ENCODE results near the gene PDLIM5. TPM values are rescaled to one million over a fixed set of nuclear protein-coding genes. Genes with fewer than 3 reads are reported as not detected.

Gene PDLIM5
- total RNA-seq, 1 donor from 2014 or later: 137 TPM

DNA sequence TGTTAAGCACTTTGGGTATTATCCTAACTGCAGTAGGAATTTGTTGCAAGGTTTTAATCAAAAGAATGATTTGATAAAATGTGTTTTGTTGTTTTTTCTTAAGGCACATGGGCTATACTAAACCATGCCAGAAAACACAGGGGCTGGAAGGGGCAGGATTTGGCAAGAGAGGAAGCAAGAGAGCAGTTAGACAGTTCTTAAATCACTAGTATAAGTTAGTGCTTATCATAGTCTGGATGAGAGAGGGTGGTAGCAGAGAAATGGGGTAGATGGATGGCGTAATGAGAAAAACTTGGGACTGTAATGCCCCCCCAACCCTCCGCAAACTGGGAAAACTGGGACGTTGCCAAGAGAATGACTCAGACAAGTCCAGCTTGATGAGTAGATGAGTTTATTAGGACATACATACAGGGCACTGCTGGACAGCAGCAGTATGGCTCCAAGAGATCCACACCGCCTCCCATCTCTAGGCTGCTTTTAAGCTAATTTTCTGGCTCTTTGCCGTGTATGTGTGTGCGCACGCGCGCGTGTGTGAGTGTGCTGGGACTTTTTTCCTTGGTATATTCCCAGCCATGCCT is 151.5 kb downstream of the PDLIM5 start:
- Histone ChIP-seq H3K27ac (no peak overlapping the region), H3K4me1 (no peaks in the 10 kb centered on the region), H3K36me3 (no peaks in the 10 kb centered on the region), H3K9me3 (no peaks in the 10 kb centered on the region), H3K27me3 (no peaks in the 10 kb centered on the region), H3K4me3 (no peak overlapping the region)
- intact Hi-C loops (cut with DNase I): no loop called here
- no peak for TF ChIP-seq POLR2AphosphoS5 (IDR thresholded peaks at IDR 0.05; ENCODE audit: insufficient read depth in 1 of 2, low read depth in 1 of 2)
- TF ChIP-seq, protein P1, sequence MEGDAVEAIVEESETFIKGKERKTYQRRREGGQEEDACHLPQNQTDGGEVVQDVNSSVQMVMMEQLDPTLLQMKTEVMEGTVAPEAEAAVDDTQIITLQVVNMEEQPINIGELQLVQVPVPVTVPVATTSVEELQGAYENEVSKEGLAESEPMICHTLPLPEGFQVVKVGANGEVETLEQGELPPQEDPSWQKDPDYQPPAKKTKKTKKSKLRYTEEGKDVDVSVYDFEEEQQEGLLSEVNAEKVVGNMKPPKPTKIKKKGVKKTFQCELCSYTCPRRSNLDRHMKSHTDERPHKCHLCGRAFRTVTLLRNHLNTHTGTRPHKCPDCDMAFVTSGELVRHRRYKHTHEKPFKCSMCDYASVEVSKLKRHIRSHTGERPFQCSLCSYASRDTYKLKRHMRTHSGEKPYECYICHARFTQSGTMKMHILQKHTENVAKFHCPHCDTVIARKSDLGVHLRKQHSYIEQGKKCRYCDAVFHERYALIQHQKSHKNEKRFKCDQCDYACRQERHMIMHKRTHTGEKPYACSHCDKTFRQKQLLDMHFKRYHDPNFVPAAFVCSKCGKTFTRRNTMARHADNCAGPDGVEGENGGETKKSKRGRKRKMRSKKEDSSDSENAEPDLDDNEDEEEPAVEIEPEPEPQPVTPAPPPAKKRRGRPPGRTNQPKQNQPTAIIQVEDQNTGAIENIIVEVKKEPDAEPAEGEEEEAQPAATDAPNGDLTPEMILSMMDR (IDR thresholded peaks at IDR 0.05): no peak
- no peak for TF ChIP-seq POLR2A (IDR thresholded peaks at IDR 0.05)
- no peak for DNase-seq (ENCODE audit: extremely low spot score in 2 of 2)

DNA sequence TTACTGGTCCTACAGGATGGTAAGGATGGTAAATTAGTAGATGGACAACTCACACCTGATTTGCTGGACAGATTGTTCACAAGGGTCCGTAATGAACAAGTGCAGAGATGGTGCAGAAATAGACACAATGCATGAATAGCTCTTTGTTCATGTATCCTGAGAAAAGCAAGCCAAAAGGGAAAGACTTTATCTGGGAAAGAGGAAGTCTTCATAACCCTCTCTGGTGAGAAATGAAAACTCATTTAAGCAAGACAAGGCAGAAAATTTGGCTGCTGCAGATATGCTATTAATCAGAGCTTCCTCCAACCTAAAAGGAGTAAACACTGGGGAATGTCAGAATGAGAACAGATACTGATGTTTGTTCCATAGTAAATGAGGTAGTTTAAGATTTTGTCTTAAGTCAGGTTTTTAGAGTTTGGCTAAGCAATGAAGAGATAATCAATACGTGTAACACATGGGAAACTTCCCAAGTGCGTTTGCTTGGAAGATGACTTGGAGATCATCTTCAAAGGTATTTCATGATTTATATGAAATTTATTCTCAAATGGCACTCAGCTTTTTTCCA is 153.6 kb downstream of the PDLIM5 start:
- TF ChIP-seq, protein P1 (IDR thresholded peaks at IDR 0.05): no peak
- TF ChIP-seq POLR2A (IDR thresholded peaks at IDR 0.05) (no peak), POLR2AphosphoS5 (IDR thresholded peaks at IDR 0.05; ENCODE audit: insufficient read depth in 1 of 2, low read depth in 1 of 2) (no peak)
- DNase-seq (ENCODE audit: extremely low spot score in 2 of 2): no peak
- Histone ChIP-seq H3K4me3 (no peak overlapping the region), H3K27ac (no peak overlapping the region), H3K36me3 (no peaks in the 10 kb centered on the region), H3K4me1 (no peaks in the 10 kb centered on the region), H3K9me3 (no peaks in the 10 kb centered on the region), H3K27me3 (no peaks in the 10 kb centered on the region)
- intact Hi-C loops (cut with DNase I): no loop called here

DNA sequence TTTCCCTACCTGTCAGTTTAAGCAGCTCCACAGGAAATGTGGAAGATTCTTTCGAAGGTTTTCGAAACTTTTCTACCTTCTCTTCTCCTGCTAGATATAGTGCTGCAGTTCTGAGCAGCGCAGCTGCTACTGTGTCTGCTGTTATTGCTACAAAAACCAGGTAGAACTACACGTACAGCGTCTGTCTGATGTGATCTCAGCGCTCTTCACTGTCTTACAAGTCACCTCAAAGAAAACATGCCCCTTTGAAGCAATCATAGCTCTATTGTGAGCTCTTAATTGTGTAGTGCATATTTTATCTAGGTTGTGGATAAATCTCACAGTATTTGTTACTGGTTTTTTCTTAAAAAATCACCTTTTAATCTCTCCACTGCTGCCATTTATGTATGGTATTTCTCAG is 158.4 kb downstream of the PDLIM5 start:
- H3K36me3 ChIP-seq: no peaks in the 10 kb centered on the region
- no peaks in the 10 kb centered on the region for H3K4me1 ChIP-seq
- H3K27ac ChIP-seq: no peak overlapping the region
- H3K4me3 ChIP-seq: no peak overlapping the region
- H3K27me3 ChIP-seq: no peaks in the 10 kb centered on the region
- DNase-seq (ENCODE audit: extremely low spot score in 2 of 2): no peak
- H3K9me3 ChIP-seq: no peaks in the 10 kb centered on the region
- intact Hi-C loops (cut with DNase I): no loop called here
- TF ChIP-seq POLR2A (IDR thresholded peaks at IDR 0.05) (no peak), POLR2AphosphoS5 (IDR thresholded peaks at IDR 0.05; ENCODE audit: insufficient read depth in 1 of 2, low read depth in 1 of 2) (no peak)
- TF ChIP-seq, protein P1 (IDR thresholded peaks at IDR 0.05): no peak

DNA sequence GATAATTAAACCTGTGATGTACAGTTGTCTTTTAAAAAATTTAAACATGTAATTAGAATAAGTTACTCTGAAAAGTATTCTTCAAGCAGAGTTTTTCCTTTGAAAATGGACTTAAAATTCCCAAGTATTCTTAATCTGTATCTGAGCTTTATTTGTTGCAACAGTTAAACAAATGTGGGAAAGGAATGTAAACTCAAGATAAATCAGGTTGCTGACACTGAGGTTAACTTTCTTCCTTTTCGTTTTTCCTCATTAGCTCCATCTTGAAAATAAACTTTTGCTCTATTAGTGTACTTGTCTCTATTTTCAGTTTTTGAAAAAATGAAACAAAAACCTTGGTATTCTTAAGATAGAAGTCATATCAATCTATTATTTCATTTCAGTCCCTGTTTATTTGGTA is 161.5 kb downstream of the PDLIM5 start:
- no peaks in the 10 kb centered on the region for H3K4me1 ChIP-seq
- H3K36me3 ChIP-seq: peaks cover 0 to 5% of the 10 kb centered on the region in 2 donors
- intact Hi-C loops (cut with DNase I): no loop called here
- no peak overlapping the region for H3K27ac ChIP-seq
- no peak for DNase-seq (ENCODE audit: extremely low spot score in 2 of 2)
- TF ChIP-seq, protein P1 (IDR thresholded peaks at IDR 0.05): no peak
- TF ChIP-seq POLR2AphosphoS5 (IDR thresholded peaks at IDR 0.05; ENCODE audit: insufficient read depth in 1 of 2, low read depth in 1 of 2) (no peak), POLR2A (IDR thresholded peaks at IDR 0.05) (no peak)
- no peaks in the 10 kb centered on the region for H3K9me3 ChIP-seq
- no peak overlapping the region for H3K4me3 ChIP-seq
- H3K27me3 ChIP-seq: no peaks in the 10 kb centered on the region

DNA sequence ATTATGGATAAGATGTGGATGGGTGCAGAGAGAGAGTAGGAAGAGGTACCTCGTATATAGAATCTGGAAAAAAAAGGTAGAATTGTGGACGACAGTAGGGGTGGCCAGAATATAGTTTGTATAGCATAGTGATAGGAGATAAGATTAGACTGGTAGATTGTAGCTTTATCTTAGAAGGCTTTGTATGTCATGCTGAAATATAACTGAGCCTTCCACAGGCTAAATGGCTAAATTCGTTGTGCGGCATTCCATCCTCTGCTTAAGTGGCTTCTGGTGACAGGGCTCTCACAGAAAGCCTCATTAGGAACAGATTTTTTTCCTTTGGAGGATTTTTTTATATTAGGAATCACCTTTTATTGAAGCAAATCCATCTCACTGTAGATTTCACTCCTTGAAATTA is 163.7 kb downstream of the PDLIM5 start:
- intact Hi-C loops (cut with DNase I): no loop called here
- TF ChIP-seq, protein P1 (IDR thresholded peaks at IDR 0.05): no peak
- no peak for TF ChIP-seq POLR2AphosphoS5 (IDR thresholded peaks at IDR 0.05; ENCODE audit: insufficient read depth in 1 of 2, low read depth in 1 of 2)
- no peak for TF ChIP-seq POLR2A (IDR thresholded peaks at IDR 0.05)
- no peak overlapping the region for H3K4me3 ChIP-seq
- no peaks in the 10 kb centered on the region for H3K9me3 ChIP-seq
- H3K4me1 ChIP-seq: no peaks in the 10 kb centered on the region
- H3K27me3 ChIP-seq: no peaks in the 10 kb centered on the region
- H3K27ac ChIP-seq: no peak overlapping the region
- DNase-seq (ENCODE audit: extremely low spot score in 2 of 2): no peak
- peaks cover 0 to 12% of the 10 kb centered on the region in 2 donors for H3K36me3 ChIP-seq

All from vagina (tissue), 2 donors.